Motor neuron (in vitro differentiated cells): ENCODE measurements around the gene GALNT7. TPM values are rescaled to one million over a fixed set of nuclear protein-coding genes. Genes with fewer than 3 reads are reported as not detected.
"Not testable (repeated sequence)": the region's sequence is repeated elsewhere in the genome, so short reads cannot be mapped to it uniquely, and the experiment has no call there.

Experiments used
- ATAC-seq, 8 experiments: fragments of 200-7000 bp; cut with Tn5 transposase; replicated peaks in 6 of 8; 2 replicates each; pipeline ENCODE4 v1.8.0; 2021; ENCODE audit warnings: mild to moderate bottlenecking in 8 of 8, moderate library complexity in 8 of 8
- H3K27ac ChIP-seq, 2 donors: fragments of 250-450 bp; sonication (Bioruptor Pico); 2 replicates each; pipeline ENCODE4 v1.9.0; 2021; ENCODE audit warnings: antibody characterized with exemption in 2 of 2, mild to moderate bottlenecking in 2 of 2, moderate library complexity in 1 of 2
- H3K4me1 ChIP-seq, 2 donors: fragments of 250-450 bp; sonication (Bioruptor Pico); replicated peaks in 1 of 2; 2 replicates each; pipeline ENCODE4 v1.6.1; 2021; ENCODE audit warnings: antibody characterized with exemption in 2 of 2, mild to moderate bottlenecking in 2 of 2, moderate library complexity in 1 of 2
- H3K4me3 ChIP-seq, 5 donors: fragments of 250-450 bp; sonication (Bioruptor Pico); 2 replicates each; pipeline ENCODE4 v1.9.0; 2021; ENCODE audit warnings: antibody characterized with exemption in 5 of 5, mild to moderate bottlenecking in 5 of 5, moderate library complexity in 4 of 5
- WGBS, 10 experiments: fragments of 450-650 bp; shearing (Covaris generic); methylation state at CpG; one replicate each; pipeline ENCODE4 v1.0.0; 2022; 5-methylcytosine and 5-hydroxymethylcytosine counted together
- in situ Hi-C, 9 experiments: fragments of 400-800 bp; cut with MboI; loops; one replicate each; pipeline ENCODE4 v1.15.0; 2021; ENCODE audit warnings: low sequenced_read_pairs in 9 of 9, low pct_unique_long_range_greater_than_20kb in 2 of 9; ENCODE audit not compliant: unreplicated experiment in 9 of 9
- total RNA-seq, 8 experiments: library from RNA; unstranded; fragments of 300-600 nt; gene quantifications; 2 replicates each; pipeline versions ENCODE4 v1.2.3 to v1.2.4, GENCODE V29; 2022

GALNT7 gene
- total RNA-seq, 8 experiments from 2014 or later: 10.4 to 39.5 (median 28.5) TPM

DNA sequence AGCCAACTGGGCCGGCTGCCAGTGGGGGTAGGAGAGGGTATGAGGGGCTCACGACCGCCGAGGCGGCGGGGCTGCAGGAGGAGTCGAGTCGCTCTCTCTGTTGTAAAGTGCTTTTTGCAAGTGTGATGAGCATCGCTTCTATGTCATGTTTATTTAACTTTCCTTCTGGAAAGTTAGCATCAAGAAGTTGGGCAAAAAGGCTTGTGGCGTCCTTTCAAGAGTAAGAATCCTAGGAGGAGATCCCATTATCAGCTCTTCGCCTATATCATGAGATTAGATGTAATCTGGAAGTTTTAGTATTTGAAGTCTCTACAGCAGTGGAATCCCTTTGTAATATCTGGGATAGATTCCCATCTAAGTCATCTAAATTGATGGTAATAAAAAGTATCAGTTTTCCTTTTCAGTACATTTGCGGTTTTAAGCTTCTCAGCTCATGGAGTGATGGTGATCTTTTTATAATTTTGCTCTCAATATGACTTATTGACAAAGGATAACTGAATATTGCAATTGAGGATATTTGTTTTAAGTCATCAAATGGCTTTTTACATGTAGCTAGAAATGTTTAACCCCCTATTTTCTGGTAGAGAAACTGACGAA, 1.7 kb downstream of the GALNT7 start:
- in situ Hi-C loops: loop anchor here in 1 of 9 experiments (25.0 kb wide), 1 partner anchor 133 kb away; no protein-coding TSS in a partner anchor
- WGBS, 10 experiments: 0 to 56% (median 20%) methylated on average over 1 to 7 of the region's 13 CpGs
- peak overlapping the region; percentile 78 to 99 (median 89) for H3K4me3 ChIP-seq
- H3K27ac ChIP-seq: peak overlapping the region; percentile 83 to 91
- peaks cover 8 to 13% of the 10 kb centered on the region in 2 donors for H3K4me1 ChIP-seq
- ATAC-seq: peak in 1 of 8 experiments; percentile 4

GRCh38 chr4:173171098-173171497, 2.5 kb downstream of the GALNT7 start:
- in situ Hi-C loops: loop anchor here in 1 of 9 experiments (25.0 kb wide), 1 partner anchor 134 kb away; no protein-coding TSS in a partner anchor
- Histone ChIP-seq H3K4me1 (peaks cover 8 to 13% of the 10 kb centered on the region in 2 donors), H3K27ac (no peak overlapping the region), H3K4me3 (peak overlapping the region in 4 of 5 donors; percentile 78 to 99 (median 90))
- 0 to 75% (median 36%) methylated on average over 1 to 2 of the region's 2 CpGs; no CpG with 5 or more reads in 3 of the 10 experiments for WGBS, 10 experiments
- ATAC-seq: peak in 1 of 8 experiments; percentile 3

- in situ Hi-C loops: loop anchor here in 1 of 9 experiments (25.0 kb wide), 1 partner anchor 135 kb away; no protein-coding TSS in a partner anchor
- no peak for ATAC-seq
- Histone ChIP-seq H3K4me3 (no peak overlapping the region), H3K27ac (no peak overlapping the region), H3K4me1 (peaks cover 8 to 13% of the 10 kb centered on the region in 2 donors)
- 74 to 100% (median 94%) methylated on average over 1 to 8 of the region's 8 CpGs for WGBS, 10 experiments
Observed at GRCh38 chr4:173171987-173172386, 3.4 kb downstream of the GALNT7 start.

DNA sequence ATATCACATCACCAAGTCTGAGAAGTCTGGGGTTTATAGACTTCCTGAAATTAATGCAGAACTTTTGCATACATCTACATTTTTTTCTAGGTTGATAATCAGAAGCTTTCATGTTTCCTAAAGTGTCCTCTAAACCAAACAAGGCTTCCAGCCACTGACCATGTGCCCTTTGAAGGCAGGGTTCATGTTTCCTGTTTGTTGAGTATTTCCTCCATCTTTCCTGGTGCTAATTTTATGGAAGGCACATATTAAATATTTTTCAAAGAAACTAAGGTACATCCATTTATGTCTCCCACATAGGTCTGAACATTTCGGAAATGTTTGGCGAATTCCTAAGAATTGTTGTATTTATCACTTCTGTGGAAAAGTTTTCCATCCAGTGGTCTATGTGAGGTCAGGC, 5.6 kb downstream of the GALNT7 start:
- in situ Hi-C loops: loop anchor here in 1 of 9 experiments (25.0 kb wide), 1 partner anchor 137 kb away; no protein-coding TSS in a partner anchor
- Histone ChIP-seq H3K4me1 (peaks cover 5 to 13% of the 10 kb centered on the region in 2 donors), H3K4me3 (no peak overlapping the region), H3K27ac (no peak overlapping the region)
- 83 to 100% (median 96%) methylated on average over 1 to 2 of the region's 2 CpGs; no CpG with 5 or more reads in 4 of the 10 experiments for WGBS, 10 experiments
- ATAC-seq: no peak

DNA sequence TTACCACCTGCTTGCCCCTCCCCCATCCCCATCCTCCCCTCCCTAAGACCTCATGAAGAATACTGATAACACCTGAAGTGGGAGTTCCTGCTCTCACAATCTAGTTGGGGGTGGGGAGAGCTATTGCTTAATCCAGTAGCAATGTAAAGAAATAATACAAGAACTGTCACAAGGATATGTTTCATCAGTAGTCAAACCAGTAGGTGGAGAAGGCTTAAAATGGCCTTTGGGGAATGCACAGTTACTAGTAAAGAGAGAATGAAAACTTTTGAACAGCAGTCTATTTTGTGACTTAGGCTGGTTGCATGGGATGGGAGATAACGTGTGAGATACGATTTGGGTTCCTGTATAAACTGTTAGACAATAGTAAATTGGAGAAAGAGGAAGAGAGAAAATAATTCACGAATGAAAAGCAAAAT, 6.0 kb downstream of the GALNT7 start:
- Histone ChIP-seq H3K4me1 (peaks cover 5 to 13% of the 10 kb centered on the region in 2 donors), H3K27ac (no peak overlapping the region), H3K4me3 (no peak overlapping the region)
- in situ Hi-C loops: loop anchor here in 1 of 9 experiments (25.0 kb wide), 1 partner anchor 137 kb away; no protein-coding TSS in a partner anchor
- ATAC-seq: no peak
- 85 to 100% (median 97%) methylated on average over 3 of the region's 3 CpGs for WGBS, 10 experiments

GRCh38 chr4:173176010-173176409, 7.4 kb downstream of the GALNT7 start:
- in situ Hi-C loops: no loop called here
- ATAC-seq: no peak
- Histone ChIP-seq H3K4me3 (no peak overlapping the region), H3K27ac (no peak overlapping the region), H3K4me1 (peaks cover 5 to 9% of the 10 kb centered on the region in 2 donors)
- 83 to 100% (median 95%) methylated on average over 2 to 6 of the region's 6 CpGs; no CpG with 5 or more reads in 3 of the 10 experiments for WGBS, 10 experiments

DNA sequence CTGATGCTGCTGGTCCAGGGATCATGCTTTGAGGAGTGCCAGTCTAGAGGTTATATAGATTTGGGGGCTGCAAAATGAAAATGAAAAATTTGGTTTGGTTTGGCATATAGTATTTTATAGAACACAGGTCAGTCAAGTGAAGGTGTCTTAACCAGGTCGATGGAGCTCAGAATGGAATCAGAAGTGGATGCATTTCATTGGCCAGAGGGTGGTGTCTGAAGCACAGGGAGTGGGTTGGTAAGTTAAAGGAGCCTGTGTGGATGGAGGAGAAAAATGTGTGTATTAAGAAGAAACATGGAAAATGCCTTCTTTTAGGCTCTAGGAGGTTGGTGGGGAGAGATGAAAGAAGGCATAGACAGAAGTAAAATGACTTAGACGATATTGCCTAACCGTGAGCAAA, 8.6 kb downstream of the GALNT7 start:
- in situ Hi-C loops: no loop called here
- H3K27ac ChIP-seq: no peak overlapping the region
- 60 to 100% (median 77%) methylated on average over 1 to 3 of the region's 3 CpGs; no CpG with 5 or more reads in 2 of the 10 experiments for WGBS, 10 experiments
- H3K4me1 ChIP-seq: peaks cover 5 to 6% of the 10 kb centered on the region in 2 donors
- no peak overlapping the region for H3K4me3 ChIP-seq
- peak in 1 of 8 experiments; percentile 25 for ATAC-seq

- 71 to 100% (median 90%) methylated on average over 1 of the region's 1 CpG; no CpG with 5 or more reads in 2 of the 10 experiments for WGBS, 10 experiments
- H3K4me3 ChIP-seq: no peak overlapping the region
- no peak for ATAC-seq
- H3K4me1 ChIP-seq: peaks cover 6 to 8% of the 10 kb centered on the region in 2 donors
- in situ Hi-C loops: no loop called here
- H3K27ac ChIP-seq: no peak overlapping the region
Observed at GRCh38 chr4:173178144-173178543, 9.5 kb downstream of the GALNT7 start.

- in situ Hi-C loops: no loop called here
- Histone ChIP-seq H3K4me1 (peaks cover 12 to 29% of the 10 kb centered on the region in 2 donors), H3K4me3 (no peak overlapping the region), H3K27ac (no peak overlapping the region)
- WGBS, 10 experiments: 52 to 100% (median 92%) methylated on average over 1 to 3 of the region's 3 CpGs; no CpG with 5 or more reads in 1 of the 10 experiments
- ATAC-seq: peak in 5 of 8 experiments; percentile 16 to 31 (median 27)
Observed at GRCh38 chr4:173181848-173182247, 13.2 kb downstream of the GALNT7 start.

GRCh38 chr4:173182403-173182802, 13.8 kb downstream of the GALNT7 start:
- Histone ChIP-seq H3K4me3 (no peak overlapping the region), H3K27ac (no peak overlapping the region), H3K4me1 (peaks cover 12 to 29% of the 10 kb centered on the region in 2 donors)
- ATAC-seq: peak in 5 of 8 experiments; percentile 10 to 37 (median 31)
- in situ Hi-C loops: no loop called here
- WGBS, 10 experiments: 21 to 90% methylated on average over 2 of the region's 4 CpGs; no CpG with 5 or more reads in 8 of the 10 experiments

GRCh38 chr4:173183659-173184247, 15.1 kb downstream of the GALNT7 start:
- ATAC-seq, H3K27ac ChIP-seq, H3K4me3 ChIP-seq, in situ Hi-C loops: not testable (repeated sequence)
- 100% methylated on average over 3 of the region's 50 CpGs; no CpG with 5 or more reads in 9 of the 10 experiments for WGBS, 10 experiments
- peaks cover 12 to 29% of the 10 kb centered on the region in 2 donors for H3K4me1 ChIP-seq

- in situ Hi-C loops: no loop called here
- ATAC-seq: peak in 5 of 8 experiments; percentile 86 to 91 (median 89)
- peak overlapping the region; percentile 20 to 53 for H3K27ac ChIP-seq
- no peak overlapping the region for H3K4me3 ChIP-seq
- WGBS, 10 experiments: 0 to 92% (median 67%) methylated on average over 1 to 5 of the region's 5 CpGs; no CpG with 5 or more reads in 1 of the 10 experiments
- peaks cover 13 to 31% of the 10 kb centered on the region in 2 donors for H3K4me1 ChIP-seq
Observed at GRCh38 chr4:173185847-173186510, 17.4 kb downstream of the GALNT7 start.
